HPDE6-E6E7 (cell line): ENCODE data around the gene RPL18.
A peak's percentile ranks its signal among the peaks of the same experiment; 100 is the strongest.

Source experiments
- DNase-seq: peaks from one replicate; pipeline ENCODE4 v3.0.0; 2011; ENCODE audit warnings: missing footprints; ENCODE audit errors: extremely low spot score

Gene RPL18

GRCh38 chr19:48614436-48615230 is 4.3 kb downstream of the RPL18 start, which contains the start of gene FAM83E:
Gene FAM83E (minus strand): TSS chr19:48615076. CDS start chr19:48613372, 1,704 bp downstream.
- peak; percentile 73 for DNase-seq

DNA sequence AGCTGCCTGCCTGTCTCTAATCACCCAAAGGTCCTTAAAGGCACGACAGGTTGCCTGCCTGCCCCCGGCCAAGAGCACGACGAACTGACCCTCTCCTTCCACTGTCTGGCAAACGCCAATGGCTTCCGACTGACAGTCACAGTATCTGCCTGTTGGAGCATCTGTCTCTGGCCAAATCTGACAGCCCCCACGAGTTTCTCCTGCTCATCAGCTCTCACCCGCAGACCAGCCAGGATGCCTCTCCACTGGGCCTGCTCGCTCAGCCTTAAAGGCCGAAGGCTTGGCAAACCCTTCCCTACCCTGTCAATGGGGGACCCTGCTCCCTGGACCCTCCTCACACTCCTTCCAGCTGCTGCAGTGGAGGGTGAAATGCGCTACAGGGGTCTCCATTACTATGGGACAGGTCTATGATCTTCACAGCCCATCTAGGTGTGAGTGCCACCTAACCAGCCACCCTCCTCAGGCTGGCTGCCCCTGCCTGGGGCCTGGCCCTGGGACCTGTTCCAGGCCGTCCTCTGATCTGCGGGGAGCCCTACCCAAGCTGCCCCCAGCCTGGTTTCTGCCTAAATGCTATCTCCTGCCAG is 5.0 kb downstream of the RPL18 start:
- DNase-seq = no peak

DNA sequence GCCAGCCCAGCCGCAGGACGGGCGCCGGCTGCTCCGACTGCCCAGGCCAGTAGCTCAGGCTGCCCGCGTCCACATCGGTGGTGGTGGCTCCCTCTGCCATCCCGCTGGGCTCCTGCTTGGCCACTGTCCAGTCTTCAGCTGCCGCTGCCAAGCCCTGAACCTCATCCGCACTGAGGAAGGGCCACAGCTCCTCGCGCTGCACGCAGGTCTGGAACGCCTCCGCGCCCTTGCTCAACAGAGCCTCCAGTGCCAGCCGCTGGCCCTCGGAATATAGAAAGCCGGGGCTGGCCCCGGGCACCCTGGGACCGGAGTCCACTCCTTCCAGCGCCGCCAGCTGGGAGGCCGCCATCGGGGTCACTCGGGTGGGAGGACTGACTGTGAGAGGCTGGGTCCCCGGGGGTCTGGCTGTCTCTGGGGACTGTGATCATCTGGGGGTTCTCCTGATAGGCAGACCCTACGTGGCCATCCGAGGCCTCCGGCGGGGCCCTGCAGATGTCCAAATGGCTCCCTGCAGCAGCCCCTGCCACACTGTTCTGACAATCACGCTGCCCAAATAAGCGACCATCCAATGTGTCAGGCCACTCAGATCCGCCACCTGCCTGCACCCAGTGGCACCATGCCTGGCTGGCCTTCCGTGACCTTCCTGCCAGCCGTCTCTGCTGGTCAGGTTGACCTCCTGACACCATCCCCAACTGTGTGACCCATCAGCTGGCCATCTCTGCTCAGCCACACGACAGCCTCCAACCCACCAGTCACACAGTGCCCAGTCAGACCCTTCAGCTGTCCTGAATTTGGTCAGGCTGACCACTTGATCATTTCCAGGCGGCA is 5.7 kb downstream of the RPL18 start:
- DNase-seq = no peak

- no peak for DNase-seq
These were observed 7.1 kb downstream of the RPL18 start for GRCh38 chr19:48611872-48612271.

DNA sequence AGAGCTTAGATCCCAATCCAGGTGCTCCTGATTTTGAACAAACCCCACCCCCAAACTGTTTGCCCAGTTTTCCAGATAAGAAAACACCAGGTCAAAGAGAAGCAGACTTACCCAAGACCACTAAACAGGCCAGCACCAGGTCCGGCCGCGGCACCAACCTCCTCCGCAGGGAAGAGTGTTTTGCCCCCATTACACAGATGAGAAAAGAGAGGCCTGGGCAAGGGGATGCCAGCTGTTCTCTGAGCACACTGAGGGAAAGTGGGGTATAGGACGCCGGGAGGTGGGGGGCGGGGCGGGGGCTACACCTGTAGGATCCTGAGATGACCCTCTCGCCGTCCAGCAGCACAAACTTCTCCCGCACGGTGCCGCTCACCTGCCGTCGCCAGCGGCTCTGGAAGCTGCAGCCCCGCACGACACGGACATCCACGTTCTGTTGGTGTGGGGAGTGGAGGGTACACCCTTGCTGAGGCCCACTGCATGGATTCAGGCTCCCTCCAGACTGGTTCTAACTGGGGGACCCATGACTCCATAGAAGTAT is 9.3 kb downstream of the RPL18 start:
- DNase-seq = no peak

DNA sequence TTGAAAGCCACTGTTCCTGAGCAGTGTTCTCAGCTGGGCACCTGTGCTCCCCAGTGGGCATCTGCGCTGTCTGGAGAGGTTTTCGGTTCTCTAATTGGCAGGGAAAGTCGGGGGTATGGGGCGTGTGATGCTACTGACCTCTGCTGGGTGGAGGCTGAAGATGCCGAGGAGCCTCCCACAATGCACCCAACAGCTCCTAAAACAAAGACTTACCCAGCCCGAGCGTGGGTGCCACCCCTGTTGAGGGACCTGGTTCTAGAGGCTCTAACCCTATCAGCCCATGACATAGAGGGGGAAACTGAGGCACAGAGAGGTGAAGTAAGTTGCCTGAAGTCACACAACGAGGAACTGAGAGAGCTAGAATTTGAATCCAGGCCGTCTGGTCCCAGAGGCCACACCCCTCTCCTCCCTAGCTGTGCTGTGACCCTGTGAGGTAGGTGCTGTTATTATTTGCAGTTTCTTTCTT is 10.1 kb downstream of the RPL18 start:
- DNase-seq = peak; percentile 36

GRCh38 chr19:48607359-48607755 is 11.6 kb downstream of the RPL18 start:
- DNase-seq = no peak

GRCh38 chr19:48606463-48607358 is 12.3 kb downstream of the RPL18 start, which contains the start of gene SPACA4:
Gene SPACA4 (plus strand): TSS chr19:48606742. CDS start chr19:48606979, 237 bp downstream.
- no peak for DNase-seq

- no peak for DNase-seq
These were observed 15.1 kb downstream of the RPL18 start for GRCh38 chr19:48603850-48604249.

GRCh38 chr19:48603449-48603848 is 15.5 kb downstream of the RPL18 start:
- DNase-seq = no peak

DNA sequence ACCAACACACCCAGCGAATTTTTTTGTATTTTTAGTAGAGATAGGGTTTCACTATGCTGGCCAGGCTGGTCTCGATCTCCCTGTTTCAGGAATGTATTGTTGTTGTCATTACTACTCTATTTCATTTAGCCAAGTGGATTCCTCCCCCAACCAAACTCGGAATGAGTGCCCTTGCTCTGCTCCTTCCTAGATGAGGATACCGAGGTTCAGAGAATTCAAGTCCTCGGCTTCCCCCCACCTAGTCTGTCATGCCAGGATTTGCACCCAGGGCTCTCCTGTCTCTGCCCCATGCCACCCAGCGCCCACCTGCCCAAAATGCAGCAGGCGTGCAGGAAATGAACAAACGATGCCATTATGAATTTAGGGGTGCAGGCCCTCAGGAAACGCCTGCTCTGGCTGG is 16.0 kb downstream of the RPL18 start:
- DNase-seq = no peak

- DNase-seq = no peak
These were observed 18.1 kb downstream of the RPL18 start for GRCh38 chr19:48600679-48601417.

GRCh38 chr19:48598996-48599700 is 19.8 kb downstream of the RPL18 start:
- DNase-seq = no peak

DNA sequence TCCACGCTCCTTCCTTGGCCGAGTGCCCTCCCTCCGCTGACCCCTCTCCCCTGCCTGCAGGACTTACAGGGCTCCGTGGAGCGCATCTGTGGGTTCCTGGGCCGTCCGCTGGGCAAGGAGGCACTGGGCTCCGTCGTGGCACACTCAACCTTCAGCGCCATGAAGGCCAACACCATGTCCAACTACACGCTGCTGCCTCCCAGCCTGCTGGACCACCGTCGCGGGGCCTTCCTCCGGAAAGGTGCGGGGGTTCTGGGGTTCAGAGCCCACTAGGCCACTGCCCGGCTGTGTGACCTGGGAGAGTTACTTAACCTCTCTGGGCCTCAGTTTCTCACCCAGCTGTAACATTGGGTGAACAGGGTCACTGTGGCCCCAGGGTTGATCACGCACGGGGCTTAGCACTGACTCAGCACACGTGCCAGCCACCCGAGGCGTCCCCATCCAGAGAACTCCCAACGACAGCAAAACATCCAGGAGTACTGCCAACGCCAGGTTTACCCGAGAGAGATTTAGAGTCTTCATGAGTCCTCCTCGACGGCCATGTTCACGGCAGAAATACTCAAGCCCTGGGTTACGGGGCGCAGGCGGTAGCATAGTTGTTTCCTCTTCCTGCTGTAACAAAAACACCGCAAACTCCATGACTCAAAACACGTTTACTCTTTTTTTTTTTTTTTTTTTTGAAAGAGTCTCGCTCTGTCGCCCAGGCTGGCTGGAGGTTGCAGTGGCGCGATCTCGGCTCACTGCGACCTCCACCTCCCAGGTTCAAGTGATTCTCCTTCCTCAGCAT is 22.1 kb downstream of the RPL18 start:
- no peak for DNase-seq

DNA sequence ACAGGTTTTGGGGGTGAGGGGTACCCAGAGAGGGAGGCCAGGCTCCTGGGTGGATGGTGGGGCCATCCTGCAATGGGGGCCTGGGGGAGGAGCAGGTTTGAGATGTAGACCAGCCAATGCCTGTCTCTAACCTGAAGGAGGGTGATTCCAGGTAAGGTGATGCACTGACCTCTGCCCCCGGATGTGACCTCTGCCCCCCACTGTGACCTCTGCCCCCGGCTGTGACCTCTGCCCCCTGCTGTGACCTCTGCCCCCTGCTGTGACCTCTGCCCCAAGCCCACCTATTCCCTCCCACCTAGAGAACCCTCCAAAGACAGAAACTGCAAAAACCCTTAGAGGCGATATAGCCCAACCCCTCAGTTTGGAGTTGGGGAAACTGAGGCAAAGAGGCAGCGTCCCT is 22.7 kb downstream of the RPL18 start:
- no peak for DNase-seq

- DNase-seq = no peak
These were observed 23.1 kb downstream of the RPL18 start for GRCh38 chr19:48595833-48596232.

GRCh38 chr19:48595171-48595570 is 23.8 kb downstream of the RPL18 start:
- no peak for DNase-seq

- DNase-seq = no peak
These were observed 28.0 kb downstream of the RPL18 start for GRCh38 chr19:48591021-48591420.
